ENCODE measurements around the gene BHLHA9.
"Not testable (repeated sequence)": the region's sequence is repeated elsewhere in the genome, so short reads cannot be mapped to it uniquely, and the experiment has no call there.

Gene BHLHA9

DNA sequence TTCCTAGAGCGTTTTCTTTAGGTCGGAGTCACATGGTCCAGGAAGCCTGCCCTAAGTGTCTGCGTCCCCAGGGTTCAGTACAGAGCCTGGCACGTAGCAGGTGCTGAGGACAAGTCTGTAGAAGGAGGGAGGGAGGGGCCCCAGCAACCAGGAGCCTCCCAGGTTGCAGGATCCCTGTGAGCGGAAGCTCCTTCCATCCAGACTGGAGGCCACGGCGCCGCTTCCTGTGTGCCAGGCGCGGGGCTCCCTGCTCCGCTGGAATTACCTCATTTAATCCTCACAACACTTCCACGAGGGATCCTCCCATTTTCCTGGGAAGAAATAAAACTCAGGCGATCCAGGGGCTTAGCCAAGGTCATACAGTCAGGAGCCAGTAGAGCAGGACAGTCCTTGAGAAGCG lies 31.3 kb downstream of the BHLHA9 start:
- DNase-seq (ENCODE audit: low spot score) = no peak

DNA sequence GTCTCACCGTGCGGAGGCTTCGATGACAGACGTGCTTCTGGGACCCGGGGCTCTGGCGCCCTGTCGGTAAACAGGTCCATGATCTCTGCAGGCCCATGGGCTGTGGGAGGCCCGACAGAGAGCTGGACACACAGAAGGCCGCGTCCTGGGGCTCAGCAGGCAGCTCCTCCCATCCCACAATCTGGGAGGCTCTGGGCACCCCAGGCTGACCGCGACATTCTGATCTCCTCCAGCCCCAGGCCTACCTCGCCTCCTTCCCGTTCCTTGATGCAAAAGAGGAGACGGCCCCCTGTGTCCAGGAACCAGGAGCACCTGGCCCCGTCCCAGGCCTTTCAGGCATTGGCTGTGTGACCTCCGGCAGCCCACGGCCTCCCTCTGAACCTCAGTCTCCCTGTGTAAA lies 32.5 kb downstream of the BHLHA9 start:
- DNase-seq (ENCODE audit: low spot score) = no peak

DNA sequence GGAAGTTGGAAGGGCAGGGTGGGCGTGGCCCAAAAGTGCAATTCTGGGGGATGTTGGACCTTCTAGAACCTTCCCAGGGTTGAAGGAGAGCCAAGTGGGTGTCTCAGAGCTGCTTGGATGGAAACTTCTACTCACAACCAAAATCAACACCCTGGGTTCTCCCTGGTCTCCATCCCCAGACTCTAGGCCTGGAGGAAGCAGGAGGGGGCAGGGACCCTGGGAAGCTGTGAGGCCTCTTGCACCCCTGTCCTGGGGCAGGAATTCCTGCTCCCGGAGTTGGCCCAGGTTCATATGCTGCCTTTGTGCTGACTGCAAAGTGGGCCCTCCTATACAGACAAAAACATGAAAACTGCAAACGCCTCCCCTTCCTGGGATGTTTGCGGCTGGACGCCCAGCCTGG lies 34.3 kb downstream of the BHLHA9 start:
- DNase-seq (ENCODE audit: low spot score) = no peak

DNA sequence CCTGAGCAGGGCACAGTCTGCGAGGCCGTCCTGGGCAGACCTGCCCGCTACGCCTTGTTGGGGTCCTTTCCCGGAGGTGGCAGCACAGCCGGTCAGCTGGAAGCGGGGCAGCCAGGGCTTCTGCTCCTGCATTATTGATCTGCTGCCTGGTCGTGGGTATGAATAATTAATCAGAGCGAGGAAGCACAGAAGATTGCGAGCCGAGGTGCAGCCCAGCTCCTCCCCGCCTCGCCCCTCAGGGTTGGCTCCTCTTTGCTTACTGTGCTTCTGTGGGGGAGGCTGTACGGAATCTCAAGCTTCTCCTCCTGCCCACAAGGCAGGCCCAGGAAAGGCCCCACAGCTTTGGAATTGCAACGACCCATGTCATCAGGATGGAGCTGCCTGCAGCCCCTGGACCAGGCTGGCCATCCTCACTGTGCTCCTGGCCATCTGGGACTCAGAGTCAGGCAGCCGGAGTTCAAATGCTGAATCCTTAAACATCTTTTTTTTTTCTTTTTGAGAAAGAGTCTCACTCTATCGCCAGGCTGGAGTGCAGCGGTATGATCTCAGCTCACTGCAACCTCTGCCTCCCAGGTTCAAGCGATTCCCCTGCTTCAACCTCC lies 34.8 kb downstream of the BHLHA9 start:
- DNase-seq (ENCODE audit: low spot score) = no peak

DNA sequence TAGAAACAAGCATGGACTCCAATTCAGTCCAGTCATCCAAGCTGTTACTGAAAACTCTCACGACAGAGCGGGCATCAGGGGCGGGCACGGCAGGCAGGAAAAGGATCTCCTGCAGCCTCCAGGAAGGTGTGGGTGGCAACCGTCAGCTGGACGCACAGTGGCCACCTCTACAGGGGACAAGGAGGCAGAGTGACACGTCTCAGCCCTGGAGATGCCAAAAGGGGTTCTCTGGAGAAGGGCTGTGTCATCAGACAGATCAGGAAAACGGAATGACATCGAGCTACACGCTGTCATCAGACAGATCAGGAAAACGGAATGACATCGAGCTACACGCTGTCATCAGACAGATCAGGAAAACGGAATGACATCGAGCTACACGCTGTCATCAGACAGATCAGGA lies 37.6 kb downstream of the BHLHA9 start:
- not testable (repeated sequence) for DNase-seq (ENCODE audit: low spot score)

DNA sequence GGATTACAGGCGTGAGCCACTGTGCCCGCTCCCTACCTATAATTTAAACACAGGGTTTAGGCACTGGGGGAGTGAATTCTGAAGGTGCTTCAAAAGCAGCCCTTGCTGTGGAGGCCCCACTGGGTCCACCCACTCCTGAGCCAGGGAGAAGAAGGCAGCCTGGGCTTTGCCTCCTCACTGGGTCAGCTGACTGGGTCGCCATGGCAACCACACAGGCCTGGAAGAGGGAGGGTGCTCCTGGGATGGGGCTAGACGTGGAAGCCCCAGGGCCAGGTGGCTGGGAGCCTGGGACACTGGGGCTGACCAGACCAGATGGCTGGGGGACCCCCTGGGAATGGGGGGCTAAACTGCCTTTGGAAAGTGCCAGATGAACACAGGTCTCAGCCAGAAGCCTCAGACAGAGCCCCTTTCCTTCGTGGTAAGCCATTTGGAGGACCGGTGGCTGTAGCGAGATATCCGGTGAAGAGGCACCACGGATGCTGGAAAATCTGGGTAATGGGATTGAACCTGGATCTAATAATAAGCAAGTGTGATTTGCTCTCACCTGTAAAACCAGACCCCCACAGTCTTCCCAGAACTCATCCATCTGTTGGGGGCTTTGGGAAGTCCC lies 42.1 kb downstream of the BHLHA9 start:
- DNase-seq (ENCODE audit: low spot score) = no peak

DNA sequence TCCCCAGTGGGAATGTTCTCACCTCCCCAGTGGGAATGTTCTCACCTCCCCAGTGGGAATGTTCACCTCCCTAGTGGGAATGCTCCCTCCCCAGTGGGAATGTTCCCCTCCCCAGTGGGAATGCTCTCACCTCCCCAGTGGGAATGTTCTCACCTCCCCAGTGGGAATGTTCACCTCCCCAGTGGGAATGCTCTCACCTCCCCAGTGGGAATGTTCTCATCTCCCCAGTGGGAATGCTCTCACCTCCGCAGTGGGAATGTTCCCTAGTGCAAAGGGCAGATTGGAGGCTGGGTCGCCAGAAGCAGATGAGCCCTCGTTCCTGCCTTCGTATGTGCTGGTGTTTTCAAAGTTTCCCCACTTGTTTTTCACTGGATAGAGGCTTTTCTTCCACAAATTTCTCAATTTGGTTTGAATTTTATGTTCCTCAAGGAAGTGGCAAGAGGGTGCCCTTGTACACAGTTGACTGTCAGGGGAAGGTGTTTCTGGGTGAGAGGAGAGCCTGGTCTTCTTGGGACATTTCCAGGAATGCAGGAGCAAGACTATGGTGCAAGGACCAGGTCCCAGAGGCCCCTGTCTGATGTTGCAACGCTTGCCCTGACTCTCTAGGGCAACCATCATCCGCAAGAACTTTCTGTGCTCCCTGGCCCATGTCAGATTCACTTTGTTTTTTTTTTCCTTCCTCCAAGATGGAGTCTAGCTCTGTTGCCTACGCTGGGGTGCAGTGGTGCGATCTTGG lies 43.2 kb downstream of the BHLHA9 start:
- DNase-seq (ENCODE audit: low spot score) = no peak

DNA sequence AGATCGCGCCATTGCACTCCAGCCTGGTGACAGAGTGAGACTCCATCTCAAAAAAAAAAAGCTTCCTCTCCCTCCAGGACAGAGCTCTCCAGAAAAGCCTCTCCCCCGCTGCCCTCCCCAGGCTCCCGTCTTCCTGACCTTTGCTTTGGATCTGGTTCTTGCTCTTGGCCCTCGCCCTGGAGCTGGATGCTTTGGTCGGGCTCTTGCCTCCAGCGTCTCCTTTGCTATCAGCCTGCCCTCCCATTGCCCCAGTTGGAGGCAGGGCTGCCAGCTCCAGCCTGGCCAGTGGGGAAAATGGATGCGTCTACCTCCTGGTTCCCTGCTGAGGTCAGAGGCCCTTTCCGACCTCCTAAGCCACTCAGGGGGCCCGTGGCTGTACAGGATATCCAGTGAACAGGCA lies 45.2 kb downstream of the BHLHA9 start:
- no peak for DNase-seq (ENCODE audit: low spot score)

DNA sequence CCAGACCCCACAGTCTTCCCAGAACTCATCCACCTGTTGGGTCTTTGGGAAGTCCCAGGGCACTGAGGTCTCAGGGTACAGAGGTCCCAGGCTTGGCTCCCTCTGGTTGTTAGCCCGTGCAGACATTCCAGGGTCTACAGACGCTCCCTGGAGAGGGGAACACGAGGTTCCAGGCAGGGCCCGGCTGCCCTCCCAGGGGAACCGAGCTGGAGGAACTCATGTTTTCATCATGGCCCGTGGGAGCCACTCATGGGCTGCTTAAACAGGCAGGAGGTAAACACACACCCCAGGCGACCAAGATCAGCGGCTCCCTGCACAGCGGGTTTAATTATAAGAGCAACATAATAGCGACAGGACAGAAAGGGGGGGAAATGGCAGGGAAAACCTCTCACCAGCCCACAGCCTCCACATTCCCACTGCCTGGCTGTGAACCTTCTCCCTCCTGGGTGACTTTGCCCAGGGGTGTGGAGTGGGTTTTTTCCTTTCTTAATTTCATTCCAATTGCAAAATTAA lies 45.7 kb downstream of the BHLHA9 start:
- no peak for DNase-seq (ENCODE audit: low spot score)

Measured in putamen (tissue), 1 donor.